HG03060 (cell line): ENCODE measurements around the gene SYPL2.

Experiments used
- ATAC-seq: cut with Tn5 transposase; IDR thresholded peaks from one replicate; pipeline ENCODE4 v1.9.1; 2021; ENCODE audit warnings: low read depth, moderate number of reproducible peaks; ENCODE audit not compliant: unreplicated experiment

SYPL2 gene

DNA sequence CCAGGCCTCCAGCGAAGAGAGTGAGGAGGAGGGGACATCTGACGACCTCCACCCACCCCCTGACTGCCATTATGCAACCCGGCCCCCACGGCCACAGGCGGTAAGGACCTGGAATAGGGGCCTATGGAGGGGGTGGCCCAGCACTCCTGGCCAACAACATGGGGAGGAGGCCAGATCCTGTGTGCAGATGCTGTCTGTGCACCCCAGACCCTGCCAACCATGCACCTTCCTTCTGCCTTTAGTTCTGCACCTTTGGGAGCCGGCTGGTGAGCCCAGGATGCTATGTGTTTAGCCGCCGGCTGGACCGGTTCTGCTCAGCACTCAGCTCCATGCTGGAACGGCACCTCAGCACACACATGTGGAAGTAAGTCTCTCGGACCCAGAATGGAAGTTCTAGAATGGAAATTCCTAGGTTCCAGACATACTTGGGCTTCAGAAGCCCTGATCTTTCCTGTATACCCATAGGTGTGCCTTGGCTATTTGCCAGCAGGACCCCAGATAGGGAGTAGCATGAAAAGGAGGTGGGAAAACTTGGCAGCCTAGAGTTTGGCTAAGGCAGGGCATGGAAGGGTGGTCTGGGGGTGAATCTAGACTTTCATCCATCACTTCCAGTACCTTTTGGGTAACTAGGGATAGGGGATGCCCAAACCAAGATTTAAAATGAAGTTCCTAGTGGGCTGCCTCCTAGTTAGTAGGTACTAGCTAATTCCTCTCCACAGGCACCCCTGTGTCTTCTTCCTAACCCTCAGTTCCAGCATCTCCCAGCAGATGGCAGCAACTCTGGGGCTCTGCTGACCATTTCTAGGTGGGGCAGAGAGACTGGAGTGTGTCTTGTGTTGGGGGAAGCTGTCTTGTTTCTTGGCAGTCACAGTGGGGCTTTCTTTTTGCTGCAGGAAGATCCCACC lies 23.9 kb downstream of the SYPL2 start:
- no peak for ATAC-seq

DNA sequence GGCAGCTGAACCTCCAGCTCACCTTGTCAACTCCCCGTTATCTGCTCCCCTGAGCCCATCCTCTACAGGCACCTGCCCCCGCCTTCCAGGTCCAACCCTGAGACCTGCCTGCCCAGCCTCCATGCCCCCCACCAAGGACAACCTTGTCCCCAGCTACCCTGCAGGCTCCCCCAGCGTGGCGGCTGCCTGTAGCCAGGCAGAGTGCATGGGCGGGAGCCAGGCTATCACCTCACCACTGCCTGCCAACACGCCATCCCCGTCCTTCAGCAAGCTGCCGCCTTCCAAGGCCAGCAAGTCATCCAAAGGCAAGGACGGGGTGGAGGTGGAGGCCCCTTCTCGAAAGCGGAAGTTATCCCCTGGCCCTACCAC lies 24.6 kb downstream of the SYPL2 start:
- ATAC-seq, result no peak

DNA sequence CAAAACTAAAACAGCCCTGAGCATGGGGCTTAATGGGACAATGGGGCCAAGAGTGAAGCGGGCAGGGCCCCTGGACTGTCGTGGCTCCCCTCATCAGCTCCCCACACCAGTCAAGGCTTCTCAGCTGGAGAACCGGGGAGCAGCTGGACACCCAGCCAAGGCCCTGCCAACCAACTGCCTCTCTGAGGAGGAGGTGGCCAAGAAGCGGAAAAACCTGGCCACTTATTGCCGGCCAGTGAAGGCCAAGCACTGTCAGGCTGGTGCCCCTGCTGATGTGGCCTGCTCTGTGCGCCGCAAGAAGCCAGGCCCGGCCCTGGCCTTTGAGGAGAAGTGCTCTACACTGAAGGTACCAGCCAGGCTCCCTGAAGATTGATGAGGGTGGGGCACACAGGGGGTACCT lies 25.0 kb downstream of the SYPL2 start:
- no peak for ATAC-seq

DNA sequence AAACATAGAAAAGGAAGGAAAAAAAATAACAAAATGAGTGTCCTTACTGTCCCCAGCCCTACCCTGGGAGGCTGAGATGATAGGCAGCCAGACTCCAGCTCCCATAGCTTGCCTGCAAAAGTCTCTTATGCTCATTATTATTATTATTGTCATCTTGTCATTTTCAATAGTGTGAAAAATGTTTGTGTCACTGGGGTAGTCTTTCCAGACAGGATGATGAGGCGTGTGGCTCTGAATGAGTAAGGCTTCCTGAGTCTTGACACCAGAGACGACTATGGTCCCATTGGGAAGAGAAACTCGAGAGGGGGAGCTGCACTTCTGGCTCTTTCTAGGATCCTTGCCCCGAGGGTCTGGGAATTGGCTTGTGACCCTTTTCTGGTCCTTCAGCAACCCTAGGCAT lies 26.4 kb downstream of the SYPL2 start:
- no peak for ATAC-seq

DNA sequence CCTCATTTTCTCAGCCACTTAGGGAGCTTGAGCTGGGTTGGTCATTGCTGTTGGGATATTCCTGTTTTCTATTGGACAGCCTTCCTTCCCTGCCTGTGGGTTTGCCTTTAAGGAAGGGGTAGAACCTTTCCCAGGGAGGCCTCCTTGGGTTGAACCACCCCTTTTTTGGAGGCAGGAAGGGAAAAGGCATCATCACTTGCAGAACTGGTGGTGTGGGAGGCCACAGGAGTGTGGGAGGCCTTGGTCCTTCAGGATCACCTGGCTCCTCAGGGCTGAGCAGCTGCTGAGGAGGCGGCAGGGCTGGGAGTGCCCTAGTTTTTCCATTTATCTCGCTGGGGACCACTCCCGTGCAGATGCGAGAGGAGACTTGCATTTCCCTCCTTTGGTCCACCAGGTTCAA lies 26.9 kb downstream of the SYPL2 start:
- no peak for ATAC-seq

DNA sequence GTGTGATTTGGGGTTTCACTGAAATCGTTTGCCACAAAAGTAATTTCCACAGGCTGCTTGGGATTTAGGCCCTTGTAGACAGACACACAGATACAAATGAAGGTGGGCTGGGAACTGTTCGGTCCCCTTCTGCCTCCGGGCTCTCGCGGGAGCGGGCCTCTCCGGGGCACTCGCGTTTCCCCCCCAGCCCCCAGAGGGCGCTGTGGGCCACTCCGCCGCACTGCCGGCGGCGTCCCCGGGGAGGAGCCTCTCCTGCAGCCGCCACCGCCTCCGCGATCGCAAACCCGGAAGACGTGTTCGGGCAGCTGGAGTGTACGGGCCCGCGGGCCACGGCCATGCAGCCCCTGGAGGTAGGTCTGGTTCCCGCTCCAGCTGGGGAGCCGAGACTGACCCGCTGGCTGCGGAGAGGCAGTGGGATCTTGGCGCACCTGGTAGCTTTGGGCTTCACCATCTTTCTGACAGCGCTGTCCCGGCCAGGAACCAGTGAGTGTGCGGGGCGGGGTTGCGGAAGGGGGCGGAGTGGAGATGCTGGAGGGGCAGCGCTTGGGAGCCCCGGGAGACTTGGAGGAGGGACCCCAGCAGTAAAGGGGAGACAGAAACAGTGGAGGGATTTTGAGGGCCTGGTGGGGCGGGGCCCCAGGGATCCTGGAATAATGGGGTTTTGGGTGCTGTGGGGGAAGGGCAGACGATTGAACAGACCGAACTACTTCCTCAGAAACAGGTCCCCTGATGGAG lies 27.6 kb downstream of the SYPL2 start, which contains the start of gene CYB561D1:
CYB561D1 (plus strand) TSS at position 290 of the 735 bp plus-strand sequence; CDS start at position 336, 46 bp downstream.
- peak; percentile 52 for ATAC-seq

DNA sequence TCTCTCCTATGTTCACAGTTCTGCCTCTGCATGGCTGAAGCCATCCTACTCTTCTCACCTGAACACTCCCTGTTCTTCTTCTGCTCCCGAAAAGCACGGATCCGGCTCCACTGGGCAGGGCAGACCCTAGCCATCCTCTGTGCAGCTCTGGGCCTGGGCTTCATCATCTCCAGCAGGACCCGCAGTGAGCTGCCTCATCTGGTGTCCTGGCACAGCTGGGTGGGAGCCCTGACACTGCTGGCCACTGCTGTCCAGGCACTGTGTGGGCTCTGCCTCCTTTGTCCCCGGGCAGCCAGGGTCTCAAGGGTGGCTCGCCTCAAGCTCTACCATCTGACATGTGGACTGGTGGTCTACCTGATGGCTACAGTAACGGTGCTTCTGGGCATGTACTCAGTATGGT lies 29.4 kb downstream of the SYPL2 start:
- ATAC-seq, result no peak

DNA sequence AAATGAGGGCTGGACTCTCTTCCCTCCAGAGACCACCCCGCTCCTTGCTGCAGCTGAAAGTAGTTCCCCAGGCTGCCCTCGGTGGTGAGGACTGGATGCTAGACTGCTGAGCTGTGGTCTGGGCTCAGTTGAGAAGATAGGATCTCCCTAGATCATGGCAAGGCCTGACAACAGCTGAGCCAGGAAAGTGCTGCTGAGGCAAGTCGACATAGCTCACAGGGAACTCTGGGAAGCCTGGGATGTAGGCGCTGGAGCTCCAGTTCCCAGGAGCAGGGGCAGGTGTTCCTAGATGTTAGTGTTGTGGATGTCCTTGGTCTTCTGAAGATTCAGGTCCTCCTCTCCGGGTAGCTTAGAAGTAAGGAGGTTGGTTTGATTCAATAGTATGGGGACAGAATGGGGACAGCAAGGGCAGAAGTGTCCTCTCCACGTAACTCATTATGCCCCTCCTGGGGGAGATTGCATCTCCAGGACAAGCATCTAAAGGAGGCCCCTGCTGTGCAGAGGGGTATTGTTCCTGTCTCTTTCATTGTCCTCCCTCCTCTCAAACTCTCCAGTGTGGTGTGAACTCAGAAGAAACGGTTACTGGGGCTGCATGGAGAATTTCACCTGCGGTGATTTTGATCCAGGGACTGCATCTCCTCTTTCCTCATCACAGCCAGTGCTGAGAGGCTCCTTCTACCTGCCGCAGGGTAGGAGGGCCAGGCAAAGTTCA lies 31.3 kb downstream of the SYPL2 start:
- ATAC-seq, result no peak

DNA sequence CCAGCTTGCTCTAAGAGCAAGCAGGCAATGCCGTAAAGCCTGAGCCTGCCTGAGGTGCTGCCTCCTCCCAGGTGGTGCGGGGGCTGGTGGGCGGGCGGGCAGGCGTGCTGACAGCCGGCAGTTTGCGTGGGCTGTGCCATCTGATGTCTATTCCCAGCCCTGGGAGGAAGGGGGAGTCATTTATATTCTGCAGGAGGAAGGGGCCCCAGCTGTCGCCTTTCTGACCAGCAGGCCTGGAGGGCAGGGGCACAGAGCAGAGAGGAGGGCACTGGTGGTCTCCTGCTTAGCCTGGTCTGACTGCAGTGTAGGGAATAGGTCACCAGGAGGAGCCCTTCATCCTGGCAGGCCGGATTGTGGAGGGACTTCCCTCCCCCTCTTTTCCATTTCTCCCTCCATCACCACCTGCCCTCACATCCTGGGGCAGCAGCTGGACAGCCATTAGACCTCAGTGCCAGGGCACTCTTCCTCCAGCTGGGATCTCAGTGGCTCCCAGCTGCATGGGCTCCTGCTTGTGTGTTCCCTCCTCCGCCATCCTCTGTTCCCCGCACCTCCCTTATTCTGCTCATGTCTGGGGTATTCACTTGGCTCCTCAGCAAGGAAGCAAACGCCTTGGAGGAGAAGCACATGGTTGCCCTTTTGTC lies 31.9 kb downstream of the SYPL2 start:
- no peak for ATAC-seq

DNA sequence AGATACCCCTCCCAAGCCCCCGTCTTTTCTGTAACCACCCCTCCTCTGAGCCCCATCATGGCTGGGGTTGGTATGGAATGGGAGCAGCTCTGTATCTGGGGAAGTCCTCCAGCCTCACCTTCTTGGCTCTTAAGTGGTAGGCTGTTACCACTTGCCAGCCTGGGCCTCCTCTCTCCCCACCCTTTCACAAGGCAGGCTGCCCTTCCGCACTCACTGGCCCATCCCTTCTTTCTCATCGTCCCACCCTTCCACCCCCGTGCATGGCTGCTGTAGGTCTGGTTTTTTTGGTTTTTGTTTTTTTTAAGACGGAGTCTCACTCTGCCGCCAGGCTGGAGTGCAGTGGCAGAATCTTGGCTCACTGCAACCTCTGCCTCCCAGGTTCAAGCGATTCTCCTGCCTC lies 32.7 kb downstream of the SYPL2 start:
- no peak for ATAC-seq

DNA sequence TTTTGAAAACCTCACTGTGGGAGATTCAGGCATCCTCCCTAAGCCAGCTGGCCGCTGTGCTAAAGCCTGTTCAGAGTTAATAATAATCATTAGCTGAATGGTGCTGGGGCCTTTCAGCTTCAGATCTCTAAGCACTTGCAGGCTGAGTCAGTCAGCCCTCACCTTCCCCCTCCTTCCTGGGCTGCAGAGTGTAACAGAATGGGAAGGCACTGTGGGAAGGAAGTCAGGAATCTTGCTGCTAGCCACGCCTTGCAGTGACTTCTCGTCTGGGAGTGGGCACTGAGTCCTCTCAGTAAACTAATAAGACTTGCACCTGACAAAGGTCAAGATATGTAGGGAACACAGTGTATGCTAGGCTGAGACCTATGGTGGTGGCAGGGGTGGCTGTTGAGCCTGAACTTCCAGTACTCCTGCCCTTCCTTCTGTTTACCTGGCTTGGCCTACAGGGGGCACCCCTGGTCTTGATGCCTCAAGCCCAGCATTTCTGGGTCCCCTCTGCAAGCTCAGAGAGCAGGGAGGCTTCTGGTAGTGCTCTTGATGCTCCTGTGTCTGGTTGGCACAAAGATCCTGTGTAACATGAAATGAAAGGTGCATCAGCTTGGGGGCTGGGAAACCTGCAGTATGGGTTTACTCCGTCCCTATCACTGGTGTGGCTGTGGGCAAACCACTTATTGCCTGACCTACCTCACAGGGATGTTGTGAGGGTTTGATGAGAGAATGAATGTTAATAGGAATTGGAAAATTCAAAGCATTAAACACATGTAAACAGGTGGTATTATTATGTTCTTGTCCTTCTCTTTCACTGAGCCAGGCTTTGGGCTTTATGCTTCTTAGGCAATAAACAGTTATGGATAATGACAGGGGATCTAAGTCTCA lies 33.6 kb downstream of the SYPL2 start:
- ATAC-seq, result no peak

DNA sequence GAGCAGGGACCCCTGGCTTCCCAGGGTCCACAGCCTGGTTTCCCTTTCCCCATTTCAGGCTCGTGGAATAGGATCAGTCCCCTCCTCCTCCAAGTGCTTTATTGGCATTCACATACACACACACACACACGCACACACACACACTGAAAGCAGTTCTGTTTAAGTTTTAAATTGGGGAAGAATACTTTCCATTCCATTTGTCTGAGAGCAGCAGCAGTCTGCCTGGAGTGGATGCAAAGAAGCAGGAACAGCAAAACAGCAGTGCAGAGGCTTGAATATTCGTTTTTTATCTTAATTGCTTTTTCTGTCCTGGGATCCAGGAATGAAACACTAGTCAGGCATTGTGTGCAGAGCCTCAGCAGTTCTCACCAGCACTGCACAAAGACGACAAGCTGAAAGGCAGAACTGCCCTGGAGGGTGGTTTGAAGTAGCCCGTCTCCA lies 34.6 kb downstream of the SYPL2 start:
- no peak for ATAC-seq

DNA sequence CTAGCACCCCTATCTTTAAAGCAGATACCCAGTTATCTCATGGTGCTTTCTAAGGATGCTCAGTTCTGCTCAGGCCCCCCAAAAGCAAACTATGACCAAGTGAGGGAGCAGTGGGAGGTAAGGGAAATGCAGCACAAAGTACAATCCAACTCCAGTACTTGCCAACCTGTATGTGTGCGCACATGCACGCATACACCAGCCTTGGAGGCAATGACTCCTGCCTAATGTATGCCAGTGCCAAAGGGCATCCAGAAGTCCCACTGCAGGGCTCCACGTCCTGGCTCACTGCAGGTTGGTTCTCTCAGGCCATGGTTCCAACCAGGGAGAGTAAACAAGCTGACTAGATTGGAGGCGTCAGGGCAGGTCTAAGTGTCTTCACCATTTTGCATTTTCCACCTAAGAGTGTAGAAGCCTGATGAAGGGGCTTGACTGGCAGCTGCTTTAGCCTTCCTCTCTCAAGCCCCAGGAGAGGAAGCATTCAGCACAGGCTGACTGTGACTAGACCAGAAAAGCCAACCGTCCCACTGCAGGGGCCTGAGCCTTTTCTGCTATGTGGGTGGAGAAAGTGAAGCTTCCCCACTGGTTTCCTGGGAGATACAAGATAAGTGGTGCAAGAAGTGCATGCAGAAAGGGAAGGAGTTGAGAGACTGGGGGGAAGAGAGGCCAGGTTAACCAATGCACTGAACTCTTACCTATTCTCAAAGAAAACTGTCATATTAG lies 35.5 kb downstream of the SYPL2 start:
- no peak for ATAC-seq

DNA sequence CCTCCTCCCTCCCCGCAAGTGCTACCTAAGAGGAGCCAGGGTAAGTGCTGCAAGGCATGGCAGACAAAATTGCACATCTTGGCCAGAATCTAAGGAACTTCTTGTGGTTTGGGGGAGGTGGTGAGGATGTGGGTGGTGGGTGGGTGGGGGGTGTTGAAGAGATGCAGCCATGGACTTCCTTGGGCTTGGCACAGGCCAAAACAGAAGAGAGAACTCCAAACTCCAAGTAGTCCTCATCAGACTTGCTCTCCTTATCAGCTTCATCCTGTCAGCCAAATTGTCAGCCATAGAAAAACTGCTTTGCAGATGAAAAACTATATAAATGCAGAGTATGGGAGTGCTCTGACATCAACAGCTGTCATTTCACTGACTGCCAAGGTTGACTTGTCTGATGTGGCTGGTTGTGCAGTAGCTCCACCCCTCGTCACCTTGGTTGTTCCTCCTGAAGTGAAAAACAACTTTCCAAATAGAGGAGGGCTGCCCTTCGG lies 36.1 kb downstream of the SYPL2 start:
- ATAC-seq, result no peak

DNA sequence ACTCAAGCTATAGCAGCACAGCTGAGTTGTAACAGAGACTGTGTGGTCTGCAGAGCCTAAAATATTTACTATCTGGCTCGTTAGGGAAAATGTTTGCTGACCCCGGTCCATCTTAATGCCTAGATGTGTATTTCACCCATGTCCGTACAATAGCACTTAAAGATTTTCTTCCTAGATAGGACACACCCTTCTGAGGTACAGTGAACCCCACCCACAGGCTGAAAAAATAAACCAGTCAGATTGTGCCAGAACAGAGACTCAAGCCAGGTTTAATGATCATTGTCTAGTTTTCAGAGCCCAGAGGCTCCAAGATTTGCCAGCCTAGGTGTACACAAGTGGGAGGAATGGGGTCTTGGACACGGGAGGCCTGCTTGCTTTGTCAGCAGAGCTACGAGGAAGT lies 37.6 kb downstream of the SYPL2 start:
- no peak for ATAC-seq

DNA sequence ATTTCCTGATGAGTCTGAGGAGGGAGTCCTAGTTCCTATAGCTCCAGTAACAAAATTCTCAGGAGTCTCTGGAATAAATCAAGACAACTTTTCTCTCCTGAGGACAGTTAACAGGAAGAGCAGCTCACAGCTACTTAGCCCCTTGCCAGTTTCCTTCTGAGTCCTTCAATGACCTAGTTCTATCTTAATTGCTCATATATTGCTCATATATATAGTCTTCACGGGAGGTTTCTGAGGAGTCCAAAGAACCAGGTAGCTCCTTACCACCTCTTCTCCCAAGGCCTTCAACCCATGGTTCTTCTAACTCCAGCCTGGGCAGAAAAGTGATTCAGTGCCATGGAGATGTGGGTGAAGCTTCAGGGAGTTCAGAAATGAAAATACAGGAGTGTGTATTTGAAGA lies 38.6 kb downstream of the SYPL2 start:
- no peak for ATAC-seq

DNA sequence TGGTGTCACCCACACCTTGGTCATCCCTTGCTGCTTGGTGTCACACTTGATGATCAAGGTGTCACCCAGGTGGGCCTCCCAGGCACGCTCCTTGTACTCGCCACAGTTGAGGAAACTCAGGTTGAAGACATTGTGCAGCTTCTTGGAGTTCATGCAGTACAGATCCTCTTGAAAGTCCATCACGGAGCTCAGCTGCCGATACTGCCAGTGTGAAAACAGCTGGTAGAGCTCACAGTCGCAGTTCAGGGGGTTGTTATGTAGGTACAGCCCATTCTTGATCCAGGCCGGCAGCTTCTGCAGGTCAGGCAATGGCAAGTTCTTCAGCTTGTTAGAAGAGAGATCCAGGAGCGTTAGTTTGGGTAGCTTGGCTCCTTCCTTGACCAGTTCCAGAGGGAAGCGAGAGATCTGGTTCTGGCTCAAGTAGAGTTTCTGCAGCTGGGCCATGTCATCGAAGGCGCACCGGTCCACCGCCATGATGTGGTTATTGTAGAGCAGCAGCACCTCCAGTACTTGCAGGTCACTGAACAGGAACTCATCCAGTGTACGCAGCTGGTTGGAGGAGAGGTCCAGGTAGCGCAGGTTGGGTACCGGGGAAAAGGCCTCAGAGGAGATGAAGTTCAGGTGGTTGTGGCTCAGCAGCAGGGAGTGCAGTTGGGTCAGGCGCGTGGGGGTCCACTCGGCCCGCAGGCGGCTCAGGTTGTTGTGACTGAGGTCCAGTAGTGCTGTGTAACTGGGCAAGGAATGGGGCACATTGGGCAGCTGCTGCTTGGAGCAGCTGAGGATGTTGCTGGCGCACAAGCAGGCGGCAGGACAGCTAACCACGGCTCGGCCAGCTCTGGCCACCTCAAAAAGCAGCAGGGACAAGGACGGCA lies 41.9 kb downstream of the SYPL2 start:
- no peak for ATAC-seq

DNA sequence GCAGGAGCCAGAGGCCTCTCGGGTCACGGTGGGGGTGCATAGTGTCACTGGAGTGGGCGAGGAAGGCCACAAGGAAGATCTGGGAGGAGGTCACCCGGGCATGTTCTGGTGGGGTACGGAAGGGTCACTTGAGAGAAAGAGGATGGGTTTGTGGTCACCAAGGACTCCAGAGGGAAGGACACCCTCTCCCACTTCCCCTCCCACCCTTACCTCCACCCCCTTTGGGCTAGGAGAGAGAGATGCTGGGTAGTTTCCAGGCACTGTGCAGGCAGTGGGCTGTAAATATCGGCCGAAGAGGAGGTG lies 42.5 kb downstream of the SYPL2 start:
- ATAC-seq, result no peak
